OCI-LY7 (cell line): Measurements from ENCODE around the gene FANCC.

Experiments used
- CTCF ChIP-seq: fragments of 200-600 bp; sonication (generic); conservative IDR thresholded peaks from 2 replicates; pipeline ENCODE4 v1.5.1; 2014; ENCODE audit warnings: mild to moderate bottlenecking, antibody characterized with exemption, low read length, moderate library complexity, mixed read lengths
- EZH2phosphoT487 ChIP-seq: fragments of 200-600 bp; sonication (generic); IDR thresholded peaks from 2 replicates; pipeline ENCODE4 v1.6.1; 2018; ENCODE audit warnings: low read depth, borderline replicate concordance, mild to moderate bottlenecking, mixed run types, antibody characterized with exemption, low read length, moderate library complexity, mixed read lengths

- TF ChIP-seq CTCF (no peak), EZH2phosphoT487 (no peak)
These were observed 210.3 kb downstream of the FANCC start for GRCh38 chr9:95107001-95107749.
